ENCODE results near the gene USP54.
"Not testable (repeated sequence)": the region's sequence is repeated elsewhere in the genome, so short reads cannot be mapped to it uniquely, and the experiment has no call there.

The USP54 gene

DNA sequence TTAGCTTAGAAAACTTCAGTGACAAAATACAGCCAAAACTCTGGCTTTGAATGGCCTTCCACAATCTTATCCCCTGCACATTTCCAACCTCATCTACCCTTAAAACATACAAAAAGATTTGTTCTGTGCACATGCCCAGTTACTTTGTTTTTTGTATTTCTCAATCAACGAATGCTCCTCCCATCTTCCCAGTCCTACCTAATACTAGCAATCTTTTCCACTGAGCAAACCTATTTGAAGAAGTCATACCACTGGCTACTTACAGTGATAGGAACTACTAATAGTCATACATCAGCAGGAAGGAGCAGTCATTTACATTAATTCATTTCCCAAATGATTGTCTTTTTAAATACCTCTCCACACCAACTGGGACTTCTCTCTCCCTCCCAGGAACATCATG, 2.5 kb downstream of the USP54 start:
- Histone ChIP-seq H3K36me3 (ENCODE audit: insufficient read depth, low read length) (no peaks in the 10 kb centered on the region), H3K4me1 (ENCODE audit: insufficient read depth, low read length) (peaks cover 36% of the 10 kb centered on the region), H3K27me3 (ENCODE audit: insufficient read depth, low read length) (no peaks in the 10 kb centered on the region), H3K9ac (ENCODE audit: low read depth, low read length) (no peak overlapping the region), H3K27ac (ENCODE audit: low read depth, low read length) (no peak overlapping the region), H3K4me3 (ENCODE audit: low read length) (no peak overlapping the region), H3K9me3 (ENCODE audit: insufficient read depth, low read depth, low read length) (no peaks in the 10 kb centered on the region; the same call in 1 of the 2 replicates)
- 91% methylated on average over 1 of the region's 1 CpG for WGBS

DNA sequence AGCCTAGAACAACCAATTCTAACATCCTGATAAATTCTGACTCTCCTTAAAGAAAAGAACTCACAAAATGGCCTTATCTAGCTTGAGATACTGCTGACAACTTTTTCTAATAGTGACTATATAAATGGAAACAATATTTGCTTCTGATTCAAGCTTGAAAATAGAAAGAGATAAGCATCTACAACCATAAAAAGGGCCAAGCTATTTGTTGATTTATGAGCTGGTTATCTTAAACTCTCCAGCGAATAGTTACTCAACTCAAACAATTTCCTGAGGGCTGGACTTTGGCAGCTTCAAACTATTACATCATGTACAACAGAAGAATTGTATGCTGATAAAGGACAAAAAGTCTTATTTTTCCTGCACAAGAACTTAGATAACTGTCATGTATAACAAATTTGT, 4.6 kb downstream of the USP54 start:
- no peak overlapping the region for H3K9ac ChIP-seq (ENCODE audit: low read depth, low read length)
- H3K9me3 ChIP-seq (ENCODE audit: insufficient read depth, low read depth, low read length), result no peaks in the 10 kb centered on the region; the same call in 1 of the 2 replicates
- no CpG with 5 or more reads among the region's 1 CpG for WGBS
- H3K27ac ChIP-seq (ENCODE audit: low read depth, low read length), result no peak overlapping the region
- no peaks in the 10 kb centered on the region for H3K27me3 ChIP-seq (ENCODE audit: insufficient read depth, low read length)
- H3K4me3 ChIP-seq (ENCODE audit: low read length), result no peak overlapping the region
- H3K4me1 ChIP-seq (ENCODE audit: insufficient read depth, low read length), result peaks cover 25% of the 10 kb centered on the region
- H3K36me3 ChIP-seq (ENCODE audit: insufficient read depth, low read length), result no peaks in the 10 kb centered on the region

DNA sequence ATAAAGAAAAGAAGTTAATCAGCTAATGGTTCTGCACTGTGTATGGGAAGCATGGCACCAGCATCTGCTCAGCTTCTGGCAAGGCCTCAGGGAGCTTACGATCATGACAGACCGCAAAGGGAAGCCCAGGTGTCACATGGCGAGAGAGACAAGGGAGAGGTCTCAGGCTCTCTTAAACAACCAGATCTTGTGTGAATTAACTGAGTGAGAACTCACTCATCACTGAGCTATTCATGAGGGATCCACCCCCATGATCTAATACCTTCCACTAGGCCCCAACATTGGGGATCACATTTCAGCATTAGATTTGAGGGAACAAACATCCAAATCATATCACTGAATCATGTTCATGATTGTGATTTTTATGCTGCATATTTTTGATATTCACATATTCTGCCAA, 5.8 kb downstream of the USP54 start:
- Histone ChIP-seq H3K36me3 (ENCODE audit: insufficient read depth, low read length) (no peaks in the 10 kb centered on the region), H3K9ac (ENCODE audit: low read depth, low read length) (no peak overlapping the region), H3K4me3 (ENCODE audit: low read length) (no peak overlapping the region), H3K27ac (ENCODE audit: low read depth, low read length) (no peak overlapping the region), H3K4me1 (ENCODE audit: insufficient read depth, low read length) (peaks cover 13% of the 10 kb centered on the region), H3K9me3 (ENCODE audit: insufficient read depth, low read depth, low read length) (no peaks in the 10 kb centered on the region; the same call in 1 of the 2 replicates), H3K27me3 (ENCODE audit: insufficient read depth, low read length) (no peaks in the 10 kb centered on the region)
- WGBS, result 96% methylated on average over 3 of the region's 3 CpGs

DNA sequence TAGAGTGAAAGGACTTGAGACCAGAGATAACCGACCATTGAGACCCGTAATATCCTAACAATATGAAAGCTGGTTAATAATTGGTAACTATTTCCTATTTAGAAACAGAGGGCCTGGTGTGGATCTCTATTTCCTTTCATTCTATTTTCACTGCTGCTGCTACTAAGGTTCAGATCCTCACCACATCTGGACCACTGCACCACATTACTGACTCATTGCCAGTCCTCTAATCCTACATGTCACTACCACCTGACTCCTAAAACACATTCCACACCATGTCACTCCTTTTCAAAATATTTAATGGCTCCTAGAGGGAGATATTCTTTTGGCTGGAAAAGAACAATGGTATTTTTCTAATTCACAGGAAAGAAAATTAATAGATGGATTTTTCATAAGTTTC, 6.4 kb downstream of the USP54 start:
- Histone ChIP-seq H3K9ac (ENCODE audit: low read depth, low read length) (no peak overlapping the region), H3K4me1 (ENCODE audit: insufficient read depth, low read length) (peaks cover 7% of the 10 kb centered on the region), H3K4me3 (ENCODE audit: low read length) (no peak overlapping the region), H3K9me3 (ENCODE audit: insufficient read depth, low read depth, low read length) (no peaks in the 10 kb centered on the region; the same call in 1 of the 2 replicates), H3K27me3 (ENCODE audit: insufficient read depth, low read length) (no peaks in the 10 kb centered on the region), H3K36me3 (ENCODE audit: insufficient read depth, low read length) (no peaks in the 10 kb centered on the region), H3K27ac (ENCODE audit: low read depth, low read length) (no peak overlapping the region)
- WGBS, result no CpG with 5 or more reads among the region's 2 CpGs

DNA sequence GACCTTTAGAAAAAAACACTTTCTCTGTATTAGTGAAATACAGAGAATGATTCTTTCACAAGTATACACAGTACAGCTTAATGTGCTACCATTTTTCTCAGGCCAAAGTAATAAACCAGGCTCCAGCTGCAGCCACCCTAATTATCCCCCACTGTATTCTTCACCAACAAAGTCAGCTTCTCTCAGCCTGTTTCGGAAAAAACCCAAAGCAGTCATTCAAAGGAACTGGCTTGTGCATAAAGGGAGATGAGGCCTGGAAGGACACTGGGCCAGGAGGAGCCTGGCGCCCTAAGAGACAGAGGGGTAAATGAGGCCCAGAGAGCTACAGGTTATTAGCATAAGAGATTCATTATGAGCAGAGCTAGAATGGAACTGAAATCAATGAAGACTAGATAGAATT, 9.2 kb downstream of the USP54 start:
- 90% methylated on average over 2 of the region's 2 CpGs for WGBS
- no peaks in the 10 kb centered on the region; the same call in 1 of the 2 replicates for H3K9me3 ChIP-seq (ENCODE audit: insufficient read depth, low read depth, low read length)
- H3K27ac ChIP-seq (ENCODE audit: low read depth, low read length), result no peak overlapping the region
- H3K4me3 ChIP-seq (ENCODE audit: low read length), result no peak overlapping the region
- peak overlapping the region; percentile 24; the same call in 1 of the 2 replicates for H3K9ac ChIP-seq (ENCODE audit: low read depth, low read length)
- H3K4me1 ChIP-seq (ENCODE audit: insufficient read depth, low read length), result peaks cover 3% of the 10 kb centered on the region; the same call in 1 of the 2 replicates
- no peaks in the 10 kb centered on the region for H3K36me3 ChIP-seq (ENCODE audit: insufficient read depth, low read length)
- H3K27me3 ChIP-seq (ENCODE audit: insufficient read depth, low read length), result no peaks in the 10 kb centered on the region

DNA sequence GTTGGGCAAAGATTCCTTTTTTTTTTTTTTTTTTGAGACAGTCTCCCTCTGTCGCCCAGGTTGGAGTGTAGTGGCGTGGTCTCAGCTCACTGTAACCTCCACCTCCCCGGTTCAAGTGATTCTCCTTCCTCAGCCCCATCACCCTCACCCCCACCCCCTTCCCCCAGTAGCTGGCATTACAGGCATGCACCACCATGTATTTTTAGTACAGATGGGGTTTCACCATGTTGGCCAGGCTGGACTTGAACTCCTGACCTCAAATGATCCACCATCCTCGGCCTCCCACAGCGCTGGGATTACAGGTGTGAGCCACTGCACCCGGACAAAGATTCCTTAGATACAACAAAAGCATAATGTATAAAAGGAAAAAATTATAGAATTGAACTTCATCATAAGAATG, 12.2 kb downstream of the USP54 start:
- H3K4me3 ChIP-seq (ENCODE audit: low read length); H3K9me3 ChIP-seq (ENCODE audit: insufficient read depth, low read depth, low read length); H3K9ac ChIP-seq (ENCODE audit: low read depth, low read length); H3K27me3 ChIP-seq (ENCODE audit: insufficient read depth, low read length); H3K27ac ChIP-seq (ENCODE audit: low read depth, low read length); H3K36me3 ChIP-seq (ENCODE audit: insufficient read depth, low read length); H3K4me1 ChIP-seq (ENCODE audit: insufficient read depth, low read length): not testable (repeated sequence)
- WGBS, result 98% methylated on average over 5 of the region's 6 CpGs

DNA sequence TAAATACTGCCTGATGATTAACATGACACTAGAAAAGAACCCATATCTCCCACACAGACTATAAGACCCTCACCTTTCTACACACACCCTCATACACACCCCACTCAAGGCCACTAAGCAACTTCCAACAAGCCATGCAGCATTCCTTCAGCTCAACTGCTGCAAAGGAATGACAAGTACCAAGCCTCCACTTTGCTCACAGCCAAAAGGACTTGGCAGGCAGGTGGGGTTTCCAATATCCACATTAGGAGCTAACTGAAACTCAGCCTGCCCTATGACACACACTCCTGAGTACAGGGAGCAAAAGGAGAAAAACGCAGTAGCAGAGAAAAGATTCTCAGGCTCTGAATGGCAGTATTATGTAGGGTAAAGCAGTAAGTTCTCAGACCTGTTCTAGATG, 13.4 kb downstream of the USP54 start:
- Histone ChIP-seq H3K27ac (ENCODE audit: low read depth, low read length) (no peak overlapping the region), H3K36me3 (ENCODE audit: insufficient read depth, low read length) (peaks cover 10% of the 10 kb centered on the region; the same call in 1 of the 2 replicates), H3K27me3 (ENCODE audit: insufficient read depth, low read length) (no peaks in the 10 kb centered on the region), H3K4me1 (ENCODE audit: insufficient read depth, low read length) (peaks cover 3% of the 10 kb centered on the region; the same call in 1 of the 2 replicates), H3K9me3 (ENCODE audit: insufficient read depth, low read depth, low read length) (no peaks in the 10 kb centered on the region), H3K9ac (ENCODE audit: low read depth, low read length) (no peak overlapping the region), H3K4me3 (ENCODE audit: low read length) (no peak overlapping the region)
- WGBS, result 85% methylated on average over 1 of the region's 1 CpG

DNA sequence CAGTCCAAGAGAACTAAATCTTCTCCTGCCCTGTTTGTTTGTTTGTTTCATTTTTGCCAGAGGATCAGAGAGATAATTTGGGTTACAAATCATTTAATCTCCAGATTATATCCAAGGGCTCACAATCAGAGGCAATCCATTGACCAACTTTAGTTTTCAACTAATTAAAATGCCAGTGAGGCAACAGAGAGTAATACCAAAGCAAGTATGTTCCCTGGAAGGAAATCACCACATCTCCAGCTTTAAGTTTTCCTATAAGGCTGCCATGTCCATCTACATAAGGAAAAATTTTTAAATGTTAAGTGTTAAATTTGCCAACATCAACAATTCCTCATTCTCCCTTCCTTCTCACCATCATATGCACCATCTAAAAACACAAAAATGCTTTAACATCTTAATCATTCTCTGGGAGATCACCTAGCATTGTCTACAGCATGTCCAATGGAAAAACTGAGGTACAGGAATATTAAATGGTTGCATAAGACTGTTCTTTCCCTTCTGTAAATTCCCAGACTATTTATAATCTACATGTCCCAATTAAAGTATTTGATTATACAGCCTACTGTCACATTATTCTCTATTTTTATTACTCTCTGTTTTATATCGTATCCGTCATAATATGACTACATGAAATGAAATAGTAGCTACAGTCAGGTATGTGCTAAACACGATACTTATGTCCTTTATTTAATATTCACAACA, 14.1 kb downstream of the USP54 start:
- Histone ChIP-seq H3K4me1 (ENCODE audit: insufficient read depth, low read length) (peaks cover 3% of the 10 kb centered on the region; the same call in 1 of the 2 replicates), H3K36me3 (ENCODE audit: insufficient read depth, low read length) (peaks cover 13% of the 10 kb centered on the region), H3K9ac (ENCODE audit: low read depth, low read length) (no peak overlapping the region), H3K9me3 (ENCODE audit: insufficient read depth, low read depth, low read length) (no peaks in the 10 kb centered on the region), H3K4me3 (ENCODE audit: low read length) (no peak overlapping the region), H3K27me3 (ENCODE audit: insufficient read depth, low read length) (no peaks in the 10 kb centered on the region), H3K27ac (ENCODE audit: low read depth, low read length) (no peak overlapping the region)
- WGBS, result 100% methylated on average over 3 of the region's 3 CpGs

DNA sequence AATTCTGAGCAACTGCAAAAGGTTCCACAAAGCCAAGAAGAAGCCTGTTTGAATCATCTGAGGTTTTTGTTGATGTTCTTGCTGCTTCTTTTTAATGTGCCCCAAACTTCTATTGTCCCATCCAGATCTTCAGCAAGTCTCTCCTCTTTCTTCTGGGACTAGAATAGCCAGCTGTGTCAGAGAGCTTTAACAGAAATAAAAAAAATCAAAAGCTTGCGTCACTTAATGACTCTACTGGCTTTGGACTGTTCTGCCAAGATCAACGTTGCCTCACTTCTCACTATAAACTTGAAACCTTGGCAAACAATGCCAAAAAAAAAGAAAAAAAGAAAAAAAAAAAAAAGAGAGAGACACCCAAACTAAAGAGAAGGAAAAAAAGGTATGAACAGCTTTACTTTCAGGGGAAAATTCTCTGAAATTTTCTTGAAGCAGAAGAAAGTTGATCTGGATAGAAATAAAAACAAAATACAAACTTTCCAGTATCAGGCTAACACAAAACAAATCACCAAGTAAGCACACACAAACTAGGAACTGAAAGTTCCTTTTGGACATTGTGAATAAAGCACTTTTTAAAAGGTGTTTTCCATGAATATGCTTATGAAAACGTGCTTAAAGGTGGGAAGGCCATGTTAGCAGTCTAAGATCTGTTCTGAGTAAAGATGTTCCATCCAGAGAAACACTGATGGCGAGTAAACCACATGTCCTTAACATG, 14.8 kb downstream of the USP54 start:
- H3K36me3 ChIP-seq (ENCODE audit: insufficient read depth, low read length), result peaks cover 20% of the 10 kb centered on the region
- H3K4me1 ChIP-seq (ENCODE audit: insufficient read depth, low read length), result no peaks in the 10 kb centered on the region
- H3K4me3 ChIP-seq (ENCODE audit: low read length), result no peak overlapping the region
- H3K27ac ChIP-seq (ENCODE audit: low read depth, low read length), result no peak overlapping the region
- WGBS, result 81% methylated on average over 3 of the region's 4 CpGs
- no peaks in the 10 kb centered on the region for H3K9me3 ChIP-seq (ENCODE audit: insufficient read depth, low read depth, low read length)
- H3K9ac ChIP-seq (ENCODE audit: low read depth, low read length), result no peak overlapping the region
- no peaks in the 10 kb centered on the region for H3K27me3 ChIP-seq (ENCODE audit: insufficient read depth, low read length)

DNA sequence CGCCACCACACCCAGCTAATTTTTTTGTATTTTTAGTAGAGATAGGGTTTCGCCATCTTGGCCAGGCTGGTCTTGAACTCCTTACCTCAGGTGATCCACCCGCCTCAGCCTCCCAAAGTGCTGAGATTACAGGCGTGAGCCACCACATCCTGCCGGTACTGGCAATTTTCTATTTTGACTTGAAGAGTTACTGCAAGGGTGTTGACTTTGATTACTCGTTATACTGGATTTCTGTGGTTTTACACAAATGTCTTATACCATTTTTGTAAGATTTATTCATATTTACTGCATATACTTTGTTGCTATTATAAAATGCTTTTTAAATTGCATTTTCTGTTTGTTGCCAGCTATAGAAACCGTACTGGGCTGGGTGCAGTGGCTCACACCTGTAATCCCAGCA, 24.1 kb downstream of the USP54 start:
- H3K27ac ChIP-seq (ENCODE audit: low read depth, low read length); H3K4me3 ChIP-seq (ENCODE audit: low read length); H3K4me1 ChIP-seq (ENCODE audit: insufficient read depth, low read length); H3K9me3 ChIP-seq (ENCODE audit: insufficient read depth, low read depth, low read length); H3K9ac ChIP-seq (ENCODE audit: low read depth, low read length); H3K27me3 ChIP-seq (ENCODE audit: insufficient read depth, low read length): not testable (repeated sequence)
- WGBS, result 92% methylated on average over 5 of the region's 7 CpGs
- H3K36me3 ChIP-seq (ENCODE audit: insufficient read depth, low read length), result peaks cover 44% of the 10 kb centered on the region

DNA sequence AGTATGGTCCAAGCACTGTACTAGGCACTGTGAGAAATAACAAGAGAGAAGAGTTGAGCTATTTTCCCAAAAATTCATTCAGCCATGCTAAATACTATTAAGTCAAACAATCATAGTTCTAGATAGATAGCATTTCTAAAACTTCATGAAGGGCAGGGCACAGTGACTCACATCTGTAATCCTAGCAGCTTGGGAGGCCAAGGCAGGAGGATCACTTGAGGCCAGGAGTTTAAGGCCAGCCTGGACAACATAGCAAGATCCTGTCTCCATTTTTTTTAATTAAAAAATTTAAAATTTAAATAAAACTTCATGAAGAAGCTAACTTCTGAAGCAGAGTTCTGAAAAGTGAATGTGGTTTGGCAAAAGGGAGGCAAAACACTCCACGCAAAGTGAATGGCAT, 29.9 kb downstream of the USP54 start:
- H3K4me1 ChIP-seq (ENCODE audit: insufficient read depth, low read length), result no peaks in the 10 kb centered on the region
- H3K9me3 ChIP-seq (ENCODE audit: insufficient read depth, low read depth, low read length), result no peaks in the 10 kb centered on the region
- H3K27ac ChIP-seq (ENCODE audit: low read depth, low read length), result no peak overlapping the region
- WGBS, result 95% methylated on average over 1 of the region's 1 CpG
- H3K9ac ChIP-seq (ENCODE audit: low read depth, low read length), result no peak overlapping the region
- no peaks in the 10 kb centered on the region for H3K27me3 ChIP-seq (ENCODE audit: insufficient read depth, low read length)
- no peak overlapping the region for H3K4me3 ChIP-seq (ENCODE audit: low read length)
- peaks cover 10% of the 10 kb centered on the region for H3K36me3 ChIP-seq (ENCODE audit: insufficient read depth, low read length)

All from HUES64 (cell line).